HFFc6 (cell line): ENCODE results near the gene IQGAP2. TPM values are rescaled to one million over a fixed set of nuclear protein-coding genes. Genes with fewer than 3 reads are reported as not detected.

Experiments used
- DNase-seq: peaks from one replicate; pipeline ENCODE4 v3.0.0-alpha.2; 2018
- H3K27ac Mint-ChIP-seq: 2 replicates; pipeline ENCODE4 v1.8.0; 2020; ENCODE audit warnings: mild to moderate bottlenecking, mixed read lengths
- H3K27me3 Mint-ChIP-seq: 2 replicates; pipeline ENCODE4 v1.8.0; 2021; ENCODE audit warnings: mild to moderate bottlenecking, moderate library complexity, mixed read lengths; ENCODE audit not compliant: insufficient read depth
- H3K36me3 Mint-ChIP-seq: 2 replicates; pipeline ENCODE4 v1.8.0; 2021; ENCODE audit warnings: low read depth, mixed read lengths
- H3K4me1 Mint-ChIP-seq: 2 replicates; pipeline ENCODE4 v1.8.0; 2020; ENCODE audit warnings: low read depth, mixed read lengths
- H3K4me3 Mint-ChIP-seq: 2 replicates; pipeline ENCODE4 v1.8.0; 2020; ENCODE audit warnings: mild to moderate bottlenecking, moderate library complexity, mixed read lengths
- H3K9me3 Mint-ChIP-seq: 2 replicates; pipeline ENCODE4 v1.8.0; 2020; ENCODE audit warnings: mild to moderate bottlenecking, mixed read lengths
- total RNA-seq, 6 experiments: library from RNA; stranded (reverse); fragmentation: NEBNext Ultra II Directional; extraction: Animal tissue kit (Norgen Biotek cat#: 25700); gene quantifications; 2 replicates in 1 of 6; 3 replicates in 5 of 6; pipeline ENCODE4 v1.2.3, GENCODE V29; 2021
- TF ChIP-seq, protein P1 (sequence below): fragments of 200-600 bp; sonication (generic); IDR thresholded peaks from 2 replicates; pipeline ENCODE4 v1.5.0; 2021; ENCODE audit warnings: antibody characterized with exemption, mild to moderate bottlenecking

The IQGAP2 gene
- total RNA-seq, 6 experiments from 2014 or later: 0.09 to 0.47 (median 0.21) TPM; not detected in 1

DNA sequence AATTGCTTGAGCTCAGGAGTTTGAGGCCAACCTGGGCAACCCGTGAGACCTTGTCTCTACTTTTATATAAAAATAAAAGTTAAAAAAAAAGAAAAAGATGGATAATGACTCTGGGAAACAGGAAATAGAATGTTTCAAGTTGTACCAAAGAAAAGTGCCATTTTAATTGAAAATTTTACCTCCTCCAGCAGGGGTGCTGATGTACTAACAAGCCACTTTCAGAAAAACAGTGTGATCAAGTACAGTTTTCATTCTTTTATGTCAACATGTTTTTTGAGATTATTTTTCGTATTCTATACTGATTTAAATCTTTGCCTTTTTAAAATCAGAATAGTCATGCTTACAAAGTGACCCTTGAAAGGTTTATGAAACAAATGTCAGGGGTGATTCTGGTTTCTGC is 343.6 kb downstream of the IQGAP2 start:
- DNase-seq: no peak
- H3K36me3 Mint-ChIP-seq: no peaks in the 10 kb centered on the region
- no peaks in the 10 kb centered on the region for H3K9me3 Mint-ChIP-seq
- peaks cover 1% of the 10 kb centered on the region; the same call in 1 of the 2 replicates for H3K27me3 Mint-ChIP-seq
- peaks cover 15% of the 10 kb centered on the region for H3K4me1 Mint-ChIP-seq
- TF ChIP-seq, protein P1, sequence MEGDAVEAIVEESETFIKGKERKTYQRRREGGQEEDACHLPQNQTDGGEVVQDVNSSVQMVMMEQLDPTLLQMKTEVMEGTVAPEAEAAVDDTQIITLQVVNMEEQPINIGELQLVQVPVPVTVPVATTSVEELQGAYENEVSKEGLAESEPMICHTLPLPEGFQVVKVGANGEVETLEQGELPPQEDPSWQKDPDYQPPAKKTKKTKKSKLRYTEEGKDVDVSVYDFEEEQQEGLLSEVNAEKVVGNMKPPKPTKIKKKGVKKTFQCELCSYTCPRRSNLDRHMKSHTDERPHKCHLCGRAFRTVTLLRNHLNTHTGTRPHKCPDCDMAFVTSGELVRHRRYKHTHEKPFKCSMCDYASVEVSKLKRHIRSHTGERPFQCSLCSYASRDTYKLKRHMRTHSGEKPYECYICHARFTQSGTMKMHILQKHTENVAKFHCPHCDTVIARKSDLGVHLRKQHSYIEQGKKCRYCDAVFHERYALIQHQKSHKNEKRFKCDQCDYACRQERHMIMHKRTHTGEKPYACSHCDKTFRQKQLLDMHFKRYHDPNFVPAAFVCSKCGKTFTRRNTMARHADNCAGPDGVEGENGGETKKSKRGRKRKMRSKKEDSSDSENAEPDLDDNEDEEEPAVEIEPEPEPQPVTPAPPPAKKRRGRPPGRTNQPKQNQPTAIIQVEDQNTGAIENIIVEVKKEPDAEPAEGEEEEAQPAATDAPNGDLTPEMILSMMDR: peak; percentile 39; the same call in 1 of the 2 replicates
- no peak overlapping the region for H3K27ac Mint-ChIP-seq
- H3K4me3 Mint-ChIP-seq: no peak overlapping the region

- Mint-ChIP-seq H3K36me3 (no peaks in the 10 kb centered on the region), H3K4me3 (no peak overlapping the region), H3K9me3 (no peaks in the 10 kb centered on the region), H3K27me3 (peaks cover 1% of the 10 kb centered on the region), H3K27ac (no peak overlapping the region), H3K4me1 (peaks cover 5% of the 10 kb centered on the region)
- no peak for DNase-seq
- TF ChIP-seq, protein P1: no peak
These were observed 344.6 kb downstream of the IQGAP2 start for GRCh38 chr5:76747706-76748105.

GRCh38 chr5:76751291-76751690 is 348.2 kb downstream of the IQGAP2 start:
- Mint-ChIP-seq H3K27ac (no peak overlapping the region), H3K4me1 (no peaks in the 10 kb centered on the region), H3K36me3 (no peaks in the 10 kb centered on the region), H3K9me3 (no peaks in the 10 kb centered on the region), H3K27me3 (peaks cover 1% of the 10 kb centered on the region), H3K4me3 (no peak overlapping the region)
- no peak for DNase-seq
- TF ChIP-seq, protein P1: no peak

DNA sequence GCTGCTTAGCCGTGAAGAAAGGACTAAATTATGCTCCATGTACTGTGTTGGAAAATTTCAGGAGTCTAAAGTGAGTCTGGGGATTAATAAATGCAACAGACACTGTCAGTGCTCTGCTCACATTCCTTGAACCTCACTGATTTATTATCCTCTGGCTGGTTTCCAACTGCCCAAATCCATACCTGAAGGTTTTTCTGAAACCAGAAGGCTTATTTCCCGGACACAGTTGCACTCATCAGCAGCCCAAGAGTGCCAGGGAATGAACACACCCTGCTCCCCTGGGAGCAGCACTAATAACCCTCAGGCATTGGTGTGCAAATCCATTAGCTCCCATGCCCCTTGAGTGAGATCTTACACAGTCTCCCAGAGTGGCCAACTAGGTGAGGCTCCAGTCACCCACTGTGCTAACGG is 351.6 kb downstream of the IQGAP2 start:
- Mint-ChIP-seq H3K4me3 (no peak overlapping the region), H3K27ac (no peak overlapping the region), H3K9me3 (no peaks in the 10 kb centered on the region), H3K4me1 (no peaks in the 10 kb centered on the region), H3K27me3 (peaks cover 8% of the 10 kb centered on the region), H3K36me3 (no peaks in the 10 kb centered on the region)
- TF ChIP-seq, protein P1: no peak
- no peak for DNase-seq

DNA sequence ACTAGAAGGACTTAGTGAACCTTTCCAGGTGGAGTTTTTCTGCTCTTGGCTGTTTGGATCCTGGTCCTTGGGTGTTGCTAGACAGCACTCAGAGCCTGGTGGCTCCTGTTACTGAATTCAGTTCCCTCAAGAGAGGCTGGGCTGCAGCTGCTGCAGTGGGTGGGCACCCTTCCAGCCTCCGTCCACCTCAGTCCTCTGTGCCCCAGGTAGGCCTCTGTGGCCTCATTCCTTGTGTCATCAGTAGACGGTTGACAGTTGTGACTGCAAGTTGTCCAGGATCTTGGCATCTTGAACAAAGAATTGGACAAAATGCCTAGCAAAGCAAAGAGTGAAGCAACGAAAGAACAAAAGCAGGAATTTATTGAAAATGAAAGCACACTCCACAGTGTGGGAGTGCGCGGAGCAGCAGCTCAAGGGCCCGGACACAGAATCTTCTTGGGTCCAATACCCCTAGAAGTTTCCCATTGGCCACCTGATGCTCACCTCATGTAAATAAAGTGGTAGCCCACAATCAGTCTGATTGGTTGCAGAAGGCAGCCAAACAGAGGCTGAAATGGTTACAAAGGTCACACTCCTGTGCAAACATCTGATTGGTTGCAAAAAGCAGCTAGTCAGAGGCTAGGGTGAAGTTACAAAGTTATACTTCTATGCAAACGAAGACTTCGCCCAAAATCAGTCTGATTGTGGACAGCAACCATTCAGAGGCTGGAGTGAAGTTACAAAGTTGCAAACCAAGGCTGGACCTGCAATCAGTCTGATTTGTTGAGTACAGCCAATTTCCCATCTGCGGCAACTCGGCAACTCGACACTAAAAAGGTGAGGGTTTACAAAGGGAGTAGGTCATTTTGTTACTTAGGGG is 352.9 kb downstream of the IQGAP2 start:
- TF ChIP-seq, protein P1: no peak
- H3K27me3 Mint-ChIP-seq: peaks cover 8% of the 10 kb centered on the region
- H3K9me3 Mint-ChIP-seq: no peaks in the 10 kb centered on the region

More for the DNA sequence above, 352.9 kb downstream of the IQGAP2 start:
- Mint-ChIP-seq H3K36me3 (no peaks in the 10 kb centered on the region), H3K4me1 (no peaks in the 10 kb centered on the region), H3K27ac (no peak overlapping the region), H3K4me3 (no peak overlapping the region)
- DNase-seq: no peak
